GM21576 (cell line): Measurements from ENCODE around the gene STAT4.
A peak's percentile ranks its signal among the peaks of the same experiment; 100 is the strongest.

ENCODE experiments used
- ATAC-seq: cut with Tn5 transposase; IDR thresholded peaks from one replicate; pipeline ENCODE4 v1.9.1; 2021; ENCODE audit warnings: mild to moderate bottlenecking, moderate library complexity; ENCODE audit not compliant: unreplicated experiment

STAT4 gene

GRCh38 chr2:191019376-191019775 is 131.4 kb downstream of the STAT4 start:
- no peak for ATAC-seq

GRCh38 chr2:191018643-191019119 is 132.1 kb downstream of the STAT4 start:
- ATAC-seq, result no peak

DNA sequence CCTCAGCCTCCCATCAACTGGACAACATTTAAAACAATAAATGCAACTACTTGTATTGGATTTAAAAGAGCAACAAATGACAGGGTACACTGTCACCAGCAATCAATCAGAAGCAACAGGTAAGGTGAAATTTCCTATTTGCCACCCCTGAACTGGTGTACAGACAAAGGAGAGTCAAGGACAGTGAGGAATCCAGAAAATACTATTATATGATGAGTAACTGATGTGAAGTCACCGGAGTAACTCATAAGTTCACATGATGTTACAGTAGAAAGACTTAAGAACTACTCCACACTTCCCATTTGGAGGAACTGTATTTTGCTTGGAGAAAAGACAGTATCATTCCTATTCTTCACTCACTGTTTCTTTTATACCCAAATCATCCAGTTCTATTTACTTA is 132.7 kb downstream of the STAT4 start:
- no peak for ATAC-seq

- ATAC-seq, result no peak
Observed at GRCh38 chr2:191015831-191016230, 135.0 kb downstream of the STAT4 start.

DNA sequence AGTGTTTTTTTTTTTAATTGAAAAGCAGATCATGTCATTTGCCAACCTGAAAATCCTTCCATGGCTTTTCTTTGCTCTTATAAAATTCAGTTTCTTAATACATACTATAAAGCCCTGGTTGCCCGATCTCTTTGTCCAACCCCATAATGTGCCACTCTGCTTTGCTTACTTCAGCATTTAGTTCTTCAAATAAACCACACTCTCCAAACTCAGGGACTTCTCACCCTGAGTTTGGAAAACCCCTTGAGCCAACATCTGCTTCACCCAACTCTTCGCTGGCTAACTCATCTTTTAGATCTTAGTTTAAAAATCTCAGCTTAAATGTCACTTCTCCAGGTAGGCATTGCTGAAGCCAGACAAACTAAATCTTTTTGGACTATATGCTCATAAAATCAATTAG is 135.6 kb downstream of the STAT4 start:
- ATAC-seq, result no peak

- no peak for ATAC-seq
Observed at GRCh38 chr2:191014653-191015020, 136.2 kb downstream of the STAT4 start.

DNA sequence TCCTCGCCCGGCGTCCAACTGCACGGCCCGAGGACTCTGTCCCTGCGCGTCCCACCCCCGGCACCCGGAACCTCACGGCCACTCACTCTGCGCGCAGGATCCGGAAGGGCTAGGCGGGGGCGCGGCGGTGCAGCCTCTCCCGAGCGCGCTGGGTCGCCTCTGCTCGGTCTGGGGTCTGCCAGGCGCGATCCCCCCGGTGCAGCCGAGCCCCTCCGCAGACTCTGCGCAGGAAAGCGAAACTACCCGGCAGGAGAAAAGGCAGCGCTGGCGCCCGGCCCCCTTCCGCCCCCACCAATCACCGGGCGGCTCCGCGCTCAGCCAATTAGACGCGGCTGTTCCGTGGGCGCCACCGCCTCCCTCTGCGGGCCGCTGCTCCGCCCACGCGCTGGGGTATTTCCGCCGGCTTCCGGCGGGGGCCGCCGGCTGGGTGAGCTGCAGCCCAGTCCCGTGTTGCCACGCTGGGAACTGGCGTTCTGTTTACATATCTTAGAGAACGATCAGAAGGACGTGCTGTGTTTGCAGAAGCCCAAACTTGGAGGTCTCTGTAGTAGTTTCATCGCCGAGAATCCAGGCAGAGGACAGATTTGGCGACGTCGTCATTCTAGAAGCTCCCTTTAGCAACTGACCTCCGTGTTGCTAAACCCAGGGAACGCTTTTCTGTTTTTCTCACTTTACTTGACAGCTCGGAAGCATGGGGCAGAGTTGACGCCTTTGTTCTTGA is 136.7 kb downstream of the STAT4 start, which contains the start of gene STAT1:
STAT1 (minus strand) TSS at position 240 of the 721 bp plus-strand sequence. CDS start 4,168 bp downstream, outside the sequence.
- peak; percentile 81 for ATAC-seq

GRCh38 chr2:191013682-191013931 is 137.2 kb downstream of the STAT4 start:
- ATAC-seq, result no peak

DNA sequence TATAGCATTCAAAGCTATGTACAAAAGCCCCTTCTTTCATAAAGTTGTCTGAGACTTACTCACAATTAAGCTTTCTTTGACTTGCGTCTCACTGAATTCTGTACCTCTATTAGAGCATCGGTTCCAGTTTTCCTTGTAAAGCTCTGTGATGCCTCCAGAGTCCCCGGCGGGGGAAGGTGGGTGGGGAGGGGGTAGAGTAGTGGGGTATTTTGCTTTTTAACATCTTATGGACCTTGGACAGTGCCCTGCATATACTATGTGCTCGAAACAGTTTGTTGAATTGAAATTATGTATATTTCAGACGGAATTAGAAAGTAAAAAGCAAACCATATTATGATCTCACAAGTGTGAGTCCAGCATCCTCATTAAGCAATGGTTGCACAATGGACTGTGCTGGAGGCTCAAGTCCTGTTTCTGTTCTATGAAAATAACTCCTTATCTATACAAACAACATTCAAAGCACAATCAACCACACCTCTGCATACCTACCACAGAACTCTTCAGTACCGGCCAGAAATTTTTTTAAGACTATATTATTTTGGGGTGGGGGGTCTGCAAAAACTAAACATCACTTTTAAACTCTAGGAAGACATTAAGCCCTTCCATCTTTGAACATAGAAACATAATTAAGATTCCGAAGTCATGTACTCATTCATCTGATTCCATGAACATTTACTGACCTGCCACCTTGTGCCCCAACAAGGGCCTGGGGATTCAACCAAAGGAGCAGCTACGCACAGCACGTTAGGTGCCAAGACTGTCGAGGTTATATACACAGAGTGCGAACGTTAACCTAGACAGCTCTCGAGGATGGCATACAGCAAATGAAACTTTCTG is 137.7 kb downstream of the STAT4 start:
- ATAC-seq, result no peak

- ATAC-seq, result no peak
Observed at GRCh38 chr2:191012346-191012745, 138.4 kb downstream of the STAT4 start.

DNA sequence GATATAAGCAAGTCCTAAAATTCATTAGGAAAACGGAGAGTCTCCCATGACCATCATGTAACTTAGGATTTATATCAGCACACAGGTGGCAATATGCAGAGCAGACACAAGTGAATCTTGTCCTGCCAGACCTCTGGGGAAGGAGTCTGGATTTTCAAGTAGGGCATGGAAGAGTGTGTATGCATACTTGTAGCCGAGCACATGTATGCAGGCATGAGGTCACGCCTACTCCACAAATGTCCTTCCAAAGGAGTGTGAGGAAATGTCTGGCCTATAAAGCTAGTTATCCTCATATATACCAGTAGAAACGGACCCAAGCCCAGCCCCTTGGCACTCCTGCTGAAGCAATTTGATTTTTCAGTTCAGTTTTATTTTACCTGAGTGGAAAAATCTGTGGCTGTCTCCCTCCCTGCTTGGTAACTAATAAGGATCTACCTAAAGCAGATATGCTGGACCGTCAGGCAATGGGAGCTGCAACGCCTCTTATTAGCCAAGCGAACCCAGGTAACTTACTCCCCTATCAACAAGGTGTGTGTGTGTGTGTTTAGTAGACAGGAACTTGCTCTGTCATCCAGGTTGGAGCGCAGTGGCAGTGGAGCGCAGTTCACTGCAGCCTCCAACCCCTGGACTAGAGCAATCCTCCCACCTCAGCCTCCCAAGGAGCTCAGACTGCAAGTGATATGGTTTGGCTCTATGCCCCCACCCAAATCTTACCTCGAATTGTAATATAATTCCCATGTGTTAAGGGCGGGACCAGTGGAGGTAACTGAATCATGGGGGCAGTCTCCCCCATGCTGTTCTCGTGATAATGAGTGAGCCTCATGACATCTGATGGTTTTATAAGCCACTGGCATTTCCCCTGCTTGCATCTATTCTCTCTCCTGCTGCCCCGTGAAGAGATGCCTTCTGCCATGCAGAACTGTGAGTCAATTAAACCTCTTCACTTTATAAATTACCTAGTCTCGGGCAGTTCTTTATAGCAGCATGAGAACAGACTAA is 139.6 kb downstream of the STAT4 start:
- no peak for ATAC-seq

DNA sequence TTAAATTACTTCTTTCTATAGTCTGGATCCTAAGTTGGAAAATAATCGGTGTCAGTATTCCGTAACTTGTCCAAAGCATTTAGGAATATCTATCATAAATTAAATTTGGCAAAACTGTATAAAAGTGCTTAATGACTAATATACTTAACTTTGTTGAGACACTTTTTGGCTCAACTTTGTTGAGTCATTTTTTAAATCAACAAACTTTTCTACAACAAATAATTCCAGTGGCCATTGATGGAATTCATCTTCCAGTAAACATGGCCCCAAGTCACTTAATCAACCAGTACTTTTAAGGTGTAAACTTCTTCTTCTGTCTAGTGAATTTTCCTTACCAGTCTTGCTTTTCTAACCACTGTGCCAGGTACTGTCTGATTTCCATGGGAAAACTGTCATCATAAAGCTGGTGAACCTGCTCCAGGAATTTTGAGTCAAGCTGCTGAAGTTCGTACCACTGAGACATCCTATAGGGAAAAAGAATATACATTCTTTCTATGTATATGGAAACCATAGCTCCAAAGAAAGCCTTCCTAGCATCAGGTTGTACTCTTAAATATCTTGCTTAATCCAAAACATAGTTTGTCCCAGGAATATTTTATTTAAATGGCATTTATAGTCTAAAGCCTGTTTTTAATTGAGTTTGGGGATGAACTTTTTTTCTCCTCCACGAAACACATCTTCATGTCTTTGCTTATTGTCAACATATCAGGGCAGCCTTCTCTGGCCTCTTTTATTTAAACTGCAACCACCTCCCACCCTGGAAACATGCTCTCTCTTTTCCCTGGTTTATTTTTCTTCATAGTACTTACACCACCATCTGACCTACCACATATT is 141.0 kb downstream of the STAT4 start:
- ATAC-seq, result no peak

DNA sequence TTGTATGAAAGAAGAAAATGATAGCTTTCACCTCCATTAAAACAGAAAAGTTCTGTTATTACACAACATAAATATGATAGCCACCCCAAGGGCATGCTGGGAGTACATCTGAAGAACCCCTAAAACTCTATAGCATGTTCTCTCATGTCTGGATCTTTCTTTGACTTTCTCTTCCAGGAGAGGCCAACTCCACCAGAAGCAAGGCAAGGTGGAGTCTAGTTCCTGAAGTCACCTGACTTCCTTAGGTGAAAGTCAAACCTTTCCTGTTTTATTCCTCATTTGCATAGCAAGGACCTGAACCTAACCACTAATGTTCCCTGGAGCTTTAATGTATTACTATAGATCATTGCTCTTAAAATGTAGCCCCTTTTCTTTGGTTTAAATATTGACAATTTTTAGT is 142.5 kb downstream of the STAT4 start:
- ATAC-seq, result no peak

DNA sequence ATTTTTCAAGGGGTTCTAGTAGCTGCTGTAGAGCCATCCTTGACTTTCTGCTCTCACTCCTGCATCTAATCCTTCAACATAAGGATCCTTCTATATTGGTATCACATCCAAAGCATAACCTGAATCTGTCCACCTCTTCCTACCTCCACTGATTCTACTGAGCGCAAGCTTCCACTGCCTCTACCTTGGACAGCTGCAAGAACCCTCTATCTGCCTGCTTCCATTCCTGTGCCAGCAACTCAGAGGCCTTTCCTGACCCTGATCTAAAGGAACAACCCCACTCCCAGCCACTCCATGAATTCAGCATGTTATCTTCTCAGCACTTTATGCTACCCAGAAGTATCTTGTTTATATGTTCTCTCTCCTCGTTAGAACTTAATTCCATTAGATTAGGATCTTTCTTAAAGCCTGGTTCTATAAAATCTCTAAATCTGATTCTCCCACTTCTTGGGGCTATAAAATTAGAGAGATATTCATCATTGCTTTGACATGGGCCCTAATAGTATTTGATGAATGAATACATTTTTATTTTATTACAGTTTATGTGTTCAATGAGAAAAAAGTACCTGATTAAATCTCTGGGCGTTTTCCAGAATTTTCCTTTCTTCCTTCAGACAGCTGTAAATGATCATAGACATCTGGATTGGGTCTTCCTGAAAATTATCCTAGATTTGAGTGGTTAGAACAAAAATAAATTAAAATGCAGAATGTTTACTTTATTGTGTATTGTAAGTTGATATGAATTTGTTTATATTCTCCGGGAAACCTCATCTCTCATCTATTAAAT is 143.6 kb downstream of the STAT4 start:
- no peak for ATAC-seq

- no peak for ATAC-seq
Observed at GRCh38 chr2:191006297-191006696, 144.5 kb downstream of the STAT4 start.

GRCh38 chr2:191003405-191004309 is 147.1 kb downstream of the STAT4 start:
- ATAC-seq, result no peak

DNA sequence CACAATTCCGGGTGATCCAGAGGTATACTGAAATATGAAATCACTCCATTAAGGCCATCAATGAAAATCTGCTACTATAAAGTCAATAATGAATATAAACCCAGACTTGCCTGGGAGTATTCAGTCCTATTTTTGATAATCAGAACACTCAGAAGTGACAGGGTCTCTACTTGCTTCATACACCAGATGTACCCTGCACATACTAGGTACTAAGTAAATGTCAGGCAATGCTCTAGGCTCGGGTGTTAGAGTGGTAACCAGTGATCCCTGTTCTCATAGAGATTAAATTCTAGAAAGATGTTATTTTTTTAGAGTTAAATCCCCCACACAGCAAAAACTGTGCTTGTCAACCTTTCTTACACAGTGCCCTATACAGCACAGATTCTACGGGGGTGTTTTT is 149.2 kb downstream of the STAT4 start:
- no peak for ATAC-seq

- no peak for ATAC-seq
Observed at GRCh38 chr2:191001032-191001431, 149.8 kb downstream of the STAT4 start.
